PC-3 (cell line): ENCODE measurements around the gene ATAD3A. TPM values are rescaled to one million over a fixed set of nuclear protein-coding genes. Genes with fewer than 3 reads are reported as not detected.
A peak's percentile ranks its signal among the peaks of the same experiment; 100 is the strongest.

Source experiments
- ATAC-seq: fragments of 200-7000 bp; cut with Tn5 transposase; 2 replicates; pipeline ENCODE4 v1.9.1; 2020; ENCODE audit warnings: mild to moderate bottlenecking, moderate library complexity
- BruUV-seq: library from RNA; stranded (reverse); fragments of 400-500 nt; replicated peaks from 2 replicates; lab custom pipeline; 2021; lab: Mats Ljungman, UMichigan
- CTCF ChIA-PET: fragments of 300-600 bp; sonication (Branson Sonifier 250); formaldehyde crosslinking; loops from one replicate; lab custom pipeline; 2022; ENCODE audit warnings: antibody characterized with exemption; lab: Charles Lee
- POLR2A ChIA-PET: fragments of 300-600 bp; sonication (Branson Sonifier 250); formaldehyde crosslinking; loops from one replicate; lab custom pipeline; 2022; ENCODE audit warnings: antibody characterized with exemption; ENCODE audit not compliant: unreplicated experiment; lab: Charles Lee
- DNase-seq: peaks from one replicate; pipeline ENCODE4 v3.0.0-alpha.2; 2015
- H2AFZ ChIP-seq: fragments of 300-600 bp; sonication (generic); 2 replicates; pipeline ENCODE4 v1.6.0; 2016; ENCODE audit warnings: antibody characterized with exemption, low read length
- H3F3A ChIP-seq: fragments of 300-600 bp; sonication (generic); one replicate; pipeline ENCODE4 v1.6.0; 2017; ENCODE audit warnings: antibody characterized with exemption, low read length, control low read depth, mild to moderate bottlenecking; ENCODE audit not compliant: unreplicated experiment
- H3K27ac ChIP-seq: fragments of 300-600 bp; sonication (generic); 2 replicates; pipeline ENCODE4 v1.5.1; 2016; ENCODE audit warnings: mild to moderate bottlenecking, low read length
- H3K27me3 ChIP-seq: fragments of 300-600 bp; sonication (generic); 2 replicates; pipeline ENCODE4 v1.6.1; 2016; ENCODE audit warnings: low read length, mixed read lengths
- H3K36me3 ChIP-seq: fragments of 300-600 bp; sonication (generic); 2 replicates; pipeline ENCODE4 v1.6.1; 2016; ENCODE audit warnings: low read depth, mixed run types, low read length, mixed read lengths
- H3K4me1 ChIP-seq: fragments of 300-600 bp; sonication (generic); 2 replicates; pipeline ENCODE4 v1.5.1; 2016; ENCODE audit warnings: low read length; ENCODE audit not compliant: insufficient read depth
- H3K4me2 ChIP-seq: fragments of 300-600 bp; sonication (generic); 2 replicates; pipeline ENCODE4 v1.6.0; 2016; ENCODE audit warnings: low read length
- H3K4me3 ChIP-seq: fragments of 300-600 bp; sonication (generic); 2 replicates; pipeline ENCODE4 v1.5.1; 2016; ENCODE audit warnings: mild to moderate bottlenecking, low read length, mixed read lengths
- H3K79me2 ChIP-seq: fragments of 300-600 bp; sonication (generic); 2 replicates; pipeline ENCODE4 v1.6.1; 2017; ENCODE audit warnings: low read length, mixed read lengths
- H3K9ac ChIP-seq: fragments of 300-600 bp; sonication (generic); 2 replicates; pipeline ENCODE4 v1.6.0; 2016; ENCODE audit warnings: mild to moderate bottlenecking, low read length
- H3K9me2 ChIP-seq: fragments of 300-600 bp; sonication (generic); replicated peaks from 2 replicates; pipeline ENCODE4 v1.6.1; 2016; ENCODE audit warnings: mixed run types, low read length, mixed read lengths
- H3K9me3 ChIP-seq: fragments of 300-600 bp; sonication (generic); 2 replicates; pipeline ENCODE4 v1.6.1; 2016; ENCODE audit warnings: low read length, mixed read lengths
- H4K20me1 ChIP-seq: fragments of 300-600 bp; sonication (generic); 2 replicates; pipeline ENCODE4 v1.6.1; 2016; ENCODE audit warnings: low read length, mixed read lengths
- EZH2 ChIP-seq: fragments of 300-600 bp; sonication (generic); IDR thresholded peaks from one replicate; pipeline ENCODE4 v1.6.1; 2017; ENCODE audit warnings: antibody characterized with exemption, mild to moderate bottlenecking, low read length; ENCODE audit not compliant: unreplicated experiment
- EZH2phosphoT487 ChIP-seq: fragments of 300-600 bp; sonication (generic); IDR thresholded peaks from 2 replicates; pipeline ENCODE4 v1.6.1; 2018; ENCODE audit warnings: mild to moderate bottlenecking, antibody characterized with exemption, low read length, borderline replicate concordance
- intact Hi-C: fragments of 100-400 bp; cut with micrococcal nuclease; formaldehyde crosslinking; loops from 2 replicates; pipeline ENCODE4 v1.9.0; 2023
- total RNA-seq: library from RNA; depleted of rRNA; stranded (reverse); fragments of >200 nt; gene quantifications from 2 replicates; pipeline ENCODE4 v1.2.3, GENCODE V29; 2014
- TF ChIP-seq, protein P1 (sequence below): fragments of 300-600 bp; sonication (generic); conservative IDR thresholded peaks from 2 replicates; pipeline ENCODE4 v1.5.1; 2017; ENCODE audit warnings: antibody characterized with exemption, low read depth, mild to moderate bottlenecking, low read length

Gene ATAD3A
- total RNA-seq, 1 experiment from 2014 or later: 186 TPM

GRCh38 chr1:1560178-1560577 is 48.2 kb downstream of the ATAD3A start:
- H2AFZ ChIP-seq: no peak overlapping the region
- peaks cover 51% of the 10 kb centered on the region for H3K36me3 ChIP-seq
- no peaks in the 10 kb centered on the region for H3K9me3 ChIP-seq
- POLR2A ChIA-PET: no interaction called here
- H3K27me3 ChIP-seq: no peaks in the 10 kb centered on the region
- H3K4me2 ChIP-seq: no peak overlapping the region
- peaks cover 37% of the 10 kb centered on the region for H4K20me1 ChIP-seq
- no peak for ATAC-seq
- no peak overlapping the region for H3K27ac ChIP-seq
- BruUV-seq: no TSS peak
- no peak overlapping the region for H3K9ac ChIP-seq
- intact Hi-C loops: no loop called here
- TF ChIP-seq EZH2: no peak
- TF ChIP-seq EZH2phosphoT487: no peak
- TF ChIP-seq, protein P1, sequence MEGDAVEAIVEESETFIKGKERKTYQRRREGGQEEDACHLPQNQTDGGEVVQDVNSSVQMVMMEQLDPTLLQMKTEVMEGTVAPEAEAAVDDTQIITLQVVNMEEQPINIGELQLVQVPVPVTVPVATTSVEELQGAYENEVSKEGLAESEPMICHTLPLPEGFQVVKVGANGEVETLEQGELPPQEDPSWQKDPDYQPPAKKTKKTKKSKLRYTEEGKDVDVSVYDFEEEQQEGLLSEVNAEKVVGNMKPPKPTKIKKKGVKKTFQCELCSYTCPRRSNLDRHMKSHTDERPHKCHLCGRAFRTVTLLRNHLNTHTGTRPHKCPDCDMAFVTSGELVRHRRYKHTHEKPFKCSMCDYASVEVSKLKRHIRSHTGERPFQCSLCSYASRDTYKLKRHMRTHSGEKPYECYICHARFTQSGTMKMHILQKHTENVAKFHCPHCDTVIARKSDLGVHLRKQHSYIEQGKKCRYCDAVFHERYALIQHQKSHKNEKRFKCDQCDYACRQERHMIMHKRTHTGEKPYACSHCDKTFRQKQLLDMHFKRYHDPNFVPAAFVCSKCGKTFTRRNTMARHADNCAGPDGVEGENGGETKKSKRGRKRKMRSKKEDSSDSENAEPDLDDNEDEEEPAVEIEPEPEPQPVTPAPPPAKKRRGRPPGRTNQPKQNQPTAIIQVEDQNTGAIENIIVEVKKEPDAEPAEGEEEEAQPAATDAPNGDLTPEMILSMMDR: no peak
- H3K9me2 ChIP-seq: no peaks in the 10 kb centered on the region
- no peak overlapping the region for H3K4me3 ChIP-seq
- CTCF ChIA-PET: no interaction called here
- peaks cover 71% of the 10 kb centered on the region for H3K79me2 ChIP-seq
- no peak for DNase-seq
- H3K4me1 ChIP-seq: 0 out of 2 replicates have a peak, but pooled peaks cover 1% of the 10 kb centered on the region
- peaks cover 6% of the 10 kb centered on the region for H3F3A ChIP-seq

GRCh38 chr1:1561801-1562470 is 50.0 kb downstream of the ATAD3A start:
- H3K4me3 ChIP-seq: no peak overlapping the region
- no peaks in the 10 kb centered on the region for H3K9me2 ChIP-seq
- CTCF ChIA-PET: no interaction called here
- DNase-seq: no peak
- intact Hi-C loops: no loop called here
- H3K27me3 ChIP-seq: no peaks in the 10 kb centered on the region
- H3K79me2 ChIP-seq: peaks cover 81% of the 10 kb centered on the region
- POLR2A ChIA-PET: no interaction called here
- TSS peak; percentile 0 for BruUV-seq
- peaks cover 51% of the 10 kb centered on the region for H4K20me1 ChIP-seq
- H3K36me3 ChIP-seq: peaks cover 60% of the 10 kb centered on the region
- H2AFZ ChIP-seq: no peak overlapping the region
- H3K9me3 ChIP-seq: no peaks in the 10 kb centered on the region
- H3F3A ChIP-seq: peaks cover 6% of the 10 kb centered on the region
- TF ChIP-seq, protein P1: no peak
- no peak for TF ChIP-seq EZH2phosphoT487
- TF ChIP-seq EZH2: no peak
- no peak overlapping the region for H3K4me2 ChIP-seq
- no peak overlapping the region for H3K27ac ChIP-seq
- no peak overlapping the region for H3K9ac ChIP-seq
- no peaks in the 10 kb centered on the region for H3K4me1 ChIP-seq
- ATAC-seq: no peak

GRCh38 chr1:1562556-1563195 is 50.7 kb downstream of the ATAD3A start:
- BruUV-seq: no TSS peak
- H3F3A ChIP-seq: peaks cover 6% of the 10 kb centered on the region
- intact Hi-C loops: no loop called here
- ATAC-seq (no peak), DNase-seq (no peak)
- no peak overlapping the region for H3K4me3 ChIP-seq
- no peaks in the 10 kb centered on the region for H3K9me3 ChIP-seq
- H4K20me1 ChIP-seq: peaks cover 59% of the 10 kb centered on the region
- H3K36me3 ChIP-seq: peaks cover 63% of the 10 kb centered on the region
- no peaks in the 10 kb centered on the region for H3K27me3 ChIP-seq
- no peak overlapping the region for H2AFZ ChIP-seq
- CTCF ChIA-PET: no interaction called here
- no peak overlapping the region for H3K9ac ChIP-seq
- no peak overlapping the region for H3K4me2 ChIP-seq
- TF ChIP-seq, protein P1: no peak
- TF ChIP-seq EZH2phosphoT487 (no peak), EZH2 (no peak)
- no peaks in the 10 kb centered on the region for H3K9me2 ChIP-seq
- peaks cover 88% of the 10 kb centered on the region for H3K79me2 ChIP-seq
- POLR2A ChIA-PET: no interaction called here
- no peaks in the 10 kb centered on the region for H3K4me1 ChIP-seq
- no peak overlapping the region for H3K27ac ChIP-seq
